ENCODE data around the gene TMEM74B.

- TF ChIP-seq CTCF (conservative IDR thresholded peaks at IDR 0.05) = no peak
- TF ChIP-seq ZFX (IDR thresholded peaks at IDR 0.05) = no peak
Measured at GRCh38 chr20:1173698-1174097, 11.1 kb downstream of the TMEM74B start.
